HL-60 (cell line): ENCODE data around the gene SPSB2.

Experiments
- DNase-seq, 2 experiments: peaks; one replicate each; pipeline ENCODE4 v3.0.0-alpha.2; 2010 to 2020; ENCODE audit warnings: low read depth in 1 of 2, low spot score in 1 of 2
- H3K27ac ChIP-seq: fragments of 250-450 bp; sonication (Bioruptor Pico); replicated peaks from 2 replicates; pipeline ENCODE4 v1.5.1; 2020; ENCODE audit warnings: mild to moderate bottlenecking, moderate library complexity
- H3K27me3 ChIP-seq: fragments of 250-450 bp; sonication (Bioruptor Pico); 2 replicates; pipeline ENCODE4 v1.5.1; 2021; ENCODE audit warnings: mild to moderate bottlenecking, moderate library complexity; ENCODE audit not compliant: insufficient read depth, poor library complexity, severe bottlenecking
- H3K4me3 ChIP-seq: replicated peaks from 2 replicates; pipeline ENCODE4 v1.5.1; 2011; ENCODE audit warnings: mild to moderate bottlenecking, control low read depth, low read length; ENCODE audit not compliant: insufficient read depth
- CTCF ChIP-seq: IDR thresholded peaks from one replicate; pipeline ENCODE4 v1.5.1; 2011; ENCODE audit warnings: low read length, control low read depth, inconsistent platforms; ENCODE audit not compliant: insufficient read depth
- GABPA ChIP-seq: IDR thresholded peaks from 2 replicates; pipeline ENCODE4 v1.6.1; 2012; ENCODE audit warnings: low read depth
- POLR2AphosphoS5 ChIP-seq: IDR thresholded peaks from 2 replicates; pipeline ENCODE4 v1.6.1; 2012; ENCODE audit warnings: low read depth
- SPI1 ChIP-seq: IDR thresholded peaks from 2 replicates; pipeline ENCODE4 v1.6.1; 2012; ENCODE audit warnings: low read depth, mild to moderate bottlenecking, borderline replicate concordance
- TF ChIP-seq, protein P1 (sequence below): IDR thresholded peaks from 2 replicates; pipeline ENCODE4 v1.6.1; 2012; ENCODE audit warnings: low read depth; ENCODE audit not compliant: insufficient replicate concordance

Gene SPSB2

GRCh38 chr12:6823182-6824084 lies 49.7 kb downstream of the SPSB2 start:
- Histone ChIP-seq H3K27me3 (peaks cover 21% of the 10 kb centered on the region), H3K4me3 (no peak overlapping the region), H3K27ac (no peak overlapping the region)
- TF ChIP-seq GABPA, result no peak
- TF ChIP-seq CTCF, result no peak
- no peak for DNase-seq

DNA sequence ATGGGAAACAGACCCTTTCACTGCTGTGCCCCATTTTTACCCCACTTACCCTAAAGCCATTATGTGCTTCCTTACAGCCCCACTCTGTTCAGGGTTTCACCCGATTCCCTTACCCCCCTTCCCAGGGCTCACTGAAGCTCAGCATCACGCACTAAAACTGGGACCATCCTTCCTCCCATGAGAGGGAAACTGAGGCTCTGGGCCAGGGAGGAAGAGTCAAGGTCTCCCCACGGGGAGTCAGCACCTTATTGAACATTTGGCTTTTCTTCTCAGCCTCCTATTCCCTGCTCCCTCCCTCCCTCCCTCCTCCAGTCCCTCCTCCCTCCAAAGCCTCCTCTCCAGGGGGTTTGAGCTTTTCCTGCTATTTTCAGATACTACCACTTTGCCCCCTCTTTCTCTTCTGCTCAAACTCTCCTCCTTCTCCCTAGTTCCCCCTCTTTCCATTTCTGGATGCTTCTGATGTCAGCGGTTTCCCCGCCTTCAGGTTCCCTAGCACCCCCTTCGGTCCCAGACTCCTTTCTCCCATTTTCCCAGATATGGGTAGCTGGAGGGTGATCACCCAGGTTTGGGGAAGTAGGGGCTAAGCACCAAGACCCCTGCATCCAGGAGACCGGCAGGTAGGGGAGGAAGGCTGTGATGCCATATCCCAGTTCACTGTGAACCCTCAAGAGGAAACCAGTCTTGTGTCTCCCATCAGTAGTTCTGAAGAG lies 50.5 kb downstream of the SPSB2 start:
- TF ChIP-seq GABPA (no peak), POLR2AphosphoS5 (no peak), CTCF (no peak), SPI1 (no peak)
- TF ChIP-seq, protein P1, sequence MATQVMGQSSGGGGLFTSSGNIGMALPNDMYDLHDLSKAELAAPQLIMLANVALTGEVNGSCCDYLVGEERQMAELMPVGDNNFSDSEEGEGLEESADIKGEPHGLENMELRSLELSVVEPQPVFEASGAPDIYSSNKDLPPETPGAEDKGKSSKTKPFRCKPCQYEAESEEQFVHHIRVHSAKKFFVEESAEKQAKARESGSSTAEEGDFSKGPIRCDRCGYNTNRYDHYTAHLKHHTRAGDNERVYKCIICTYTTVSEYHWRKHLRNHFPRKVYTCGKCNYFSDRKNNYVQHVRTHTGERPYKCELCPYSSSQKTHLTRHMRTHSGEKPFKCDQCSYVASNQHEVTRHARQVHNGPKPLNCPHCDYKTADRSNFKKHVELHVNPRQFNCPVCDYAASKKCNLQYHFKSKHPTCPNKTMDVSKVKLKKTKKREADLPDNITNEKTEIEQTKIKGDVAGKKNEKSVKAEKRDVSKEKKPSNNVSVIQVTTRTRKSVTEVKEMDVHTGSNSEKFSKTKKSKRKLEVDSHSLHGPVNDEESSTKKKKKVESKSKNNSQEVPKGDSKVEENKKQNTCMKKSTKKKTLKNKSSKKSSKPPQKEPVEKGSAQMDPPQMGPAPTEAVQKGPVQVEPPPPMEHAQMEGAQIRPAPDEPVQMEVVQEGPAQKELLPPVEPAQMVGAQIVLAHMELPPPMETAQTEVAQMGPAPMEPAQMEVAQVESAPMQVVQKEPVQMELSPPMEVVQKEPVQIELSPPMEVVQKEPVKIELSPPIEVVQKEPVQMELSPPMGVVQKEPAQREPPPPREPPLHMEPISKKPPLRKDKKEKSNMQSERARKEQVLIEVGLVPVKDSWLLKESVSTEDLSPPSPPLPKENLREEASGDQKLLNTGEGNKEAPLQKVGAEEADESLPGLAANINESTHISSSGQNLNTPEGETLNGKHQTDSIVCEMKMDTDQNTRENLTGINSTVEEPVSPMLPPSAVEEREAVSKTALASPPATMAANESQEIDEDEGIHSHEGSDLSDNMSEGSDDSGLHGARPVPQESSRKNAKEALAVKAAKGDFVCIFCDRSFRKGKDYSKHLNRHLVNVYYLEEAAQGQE, result no peak
- Histone ChIP-seq H3K27ac (no peak overlapping the region), H3K4me3 (no peak overlapping the region), H3K27me3 (peaks cover 18% of the 10 kb centered on the region)
- DNase-seq, result no peak

DNA sequence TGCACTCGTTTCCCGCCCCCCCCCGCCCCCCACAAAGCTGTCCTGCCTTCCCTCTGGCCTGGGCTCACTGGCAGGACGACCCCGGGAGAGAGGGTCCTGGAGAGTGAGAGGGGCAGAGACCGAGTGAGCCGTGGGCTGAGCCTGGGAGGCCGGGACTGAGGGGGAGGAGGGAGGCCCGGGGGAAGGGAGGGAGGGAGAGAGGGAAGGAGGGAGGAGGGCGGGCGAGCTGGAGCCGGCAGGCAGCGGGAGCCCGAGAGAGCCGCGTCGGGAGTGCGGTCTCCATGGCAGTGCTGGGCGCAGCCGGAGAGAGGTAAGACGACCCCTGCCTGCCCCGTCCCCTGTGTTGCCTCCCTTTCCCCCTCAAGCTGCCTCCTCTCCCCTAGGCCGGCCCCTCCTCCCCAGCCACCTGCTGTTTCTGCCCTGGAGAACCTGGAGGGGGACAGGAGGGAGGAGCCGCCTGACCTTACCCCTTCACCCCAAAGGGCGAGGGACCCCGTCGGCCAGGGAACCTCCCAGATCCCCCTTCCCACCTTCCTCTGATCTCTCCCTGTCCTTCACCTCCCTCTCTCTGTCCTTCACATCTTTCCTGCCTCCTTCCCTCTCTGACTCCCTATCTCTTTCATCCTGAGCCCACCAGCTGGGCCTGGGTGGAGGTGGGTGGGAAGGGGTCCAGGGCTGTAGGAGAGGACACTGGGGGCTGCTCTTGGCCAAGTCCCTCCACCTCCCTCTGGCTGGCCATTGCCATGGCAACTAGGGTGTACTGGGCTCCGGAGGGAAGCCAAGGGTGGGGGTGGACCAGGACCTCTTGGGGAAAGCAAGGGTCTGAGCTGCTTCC lies 51.3 kb downstream of the SPSB2 start, which contains the start of gene GPR162:
Gene GPR162 (plus strand): TSS at position 231 of the 835 bp plus-strand sequence. CDS start 2,078 bp downstream, outside the sequence.
- Histone ChIP-seq H3K27me3 (peaks cover 15% of the 10 kb centered on the region), H3K4me3 (peak within 1 kb of the TSS; percentile 39), H3K27ac (no peak within 1 kb of the TSS)
- TF ChIP-seq SPI1 (no peak), CTCF (no peak), GABPA (no peak), POLR2AphosphoS5 (no peak)
- TF ChIP-seq, protein P1, result no peak
- DNase-seq, result peak in 1 of 2 experiments; percentile 59
